ENCODE data around the gene NAV1.

- TF ChIP-seq TAF1 (IDR thresholded peaks at IDR 0.05; ENCODE audit: low read depth, low read length) (no peak), POU2F2 (IDR thresholded peaks at IDR 0.05; ENCODE audit: low read depth, low read length) (no peak)
These were observed 37.8 kb upstream of the NAV1 start for GRCh38 chr1:201501144-201501543.

Data from GM12891 (cell line).